GM19397 (cell line): Measurements from ENCODE around the gene CD79B.
"Not testable (repeated sequence)": the region's sequence is repeated elsewhere in the genome, so short reads cannot be mapped to it uniquely, and the experiment has no call there.

Experiments used
- ATAC-seq: cut with Tn5 transposase; IDR thresholded peaks from one replicate; pipeline ENCODE4 v1.9.1; 2021; ENCODE audit warnings: mild to moderate bottlenecking, moderate library complexity; ENCODE audit not compliant: unreplicated experiment

Gene CD79B

DNA sequence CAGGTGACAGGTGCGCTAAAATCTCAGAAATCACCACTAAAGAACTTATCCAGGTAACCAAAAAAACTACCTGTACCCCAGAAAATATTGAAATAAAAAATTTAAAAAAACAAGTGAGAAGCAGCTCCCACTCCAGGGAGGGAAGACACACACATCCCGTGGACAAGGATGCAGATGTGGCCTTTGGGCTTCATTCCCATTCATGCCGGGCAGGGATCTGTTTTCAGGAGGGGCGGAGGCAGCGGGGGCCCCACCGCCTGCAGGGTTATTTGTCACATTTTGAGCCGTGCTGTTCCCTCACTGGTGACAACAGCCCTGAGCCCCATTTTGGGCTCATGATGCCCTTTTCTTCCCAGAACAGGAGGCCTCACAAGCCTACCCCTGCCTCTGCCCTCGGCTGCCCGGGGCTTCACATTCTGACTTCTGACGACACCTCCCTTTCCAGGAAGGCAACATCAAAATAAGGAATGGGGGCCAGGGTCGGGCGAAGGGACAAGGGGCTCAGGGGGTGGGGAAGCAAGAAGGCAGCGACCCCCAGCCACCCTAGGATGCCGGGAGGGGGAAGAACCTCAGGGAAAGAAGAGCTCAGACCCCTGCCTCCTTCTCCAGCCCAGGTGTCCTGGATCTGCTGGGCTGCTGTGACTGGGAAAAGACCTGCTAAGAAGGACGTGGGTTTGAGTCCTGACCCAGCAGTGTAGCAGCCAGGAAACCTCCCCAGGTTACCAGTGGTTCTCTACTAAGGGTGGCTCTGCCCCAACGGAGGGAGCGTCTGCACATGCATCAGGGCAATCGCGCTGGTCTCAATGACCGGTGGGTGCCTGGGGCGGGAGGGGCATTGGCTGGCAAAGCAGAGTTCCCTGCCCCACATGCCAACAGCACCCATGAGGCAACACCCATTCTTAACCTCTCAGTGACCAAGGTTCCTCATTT, 2.3 kb upstream of the CD79B start:
- no peak for ATAC-seq

- ATAC-seq: no peak
Measured at GRCh38 chr17:63933598-63933997, 1.5 kb upstream of the CD79B start.

DNA sequence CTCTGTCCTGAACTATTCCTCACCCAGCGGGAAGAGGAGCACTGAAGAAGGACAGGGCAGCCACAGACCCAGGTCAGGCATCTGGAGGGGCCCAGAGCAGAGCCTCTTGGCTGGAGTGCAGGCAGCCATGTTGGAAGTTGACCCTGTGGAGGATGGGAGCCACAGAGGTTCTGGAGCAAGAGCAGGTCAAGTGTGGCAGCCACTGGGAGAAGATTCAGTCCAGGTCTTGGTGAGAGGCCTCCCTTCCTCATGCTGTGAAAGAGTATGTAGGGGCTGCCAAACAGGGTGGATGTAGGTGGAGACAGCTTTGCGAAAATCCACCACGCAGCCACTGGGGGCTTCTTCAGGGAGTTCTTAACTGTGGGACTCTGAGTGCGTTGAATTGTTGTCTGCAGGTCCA, 590 bp upstream of the CD79B start:
- ATAC-seq: no peak

GRCh38 chr17:63930951-63931575, 1.1 kb downstream of the CD79B start:
- no peak for ATAC-seq

DNA sequence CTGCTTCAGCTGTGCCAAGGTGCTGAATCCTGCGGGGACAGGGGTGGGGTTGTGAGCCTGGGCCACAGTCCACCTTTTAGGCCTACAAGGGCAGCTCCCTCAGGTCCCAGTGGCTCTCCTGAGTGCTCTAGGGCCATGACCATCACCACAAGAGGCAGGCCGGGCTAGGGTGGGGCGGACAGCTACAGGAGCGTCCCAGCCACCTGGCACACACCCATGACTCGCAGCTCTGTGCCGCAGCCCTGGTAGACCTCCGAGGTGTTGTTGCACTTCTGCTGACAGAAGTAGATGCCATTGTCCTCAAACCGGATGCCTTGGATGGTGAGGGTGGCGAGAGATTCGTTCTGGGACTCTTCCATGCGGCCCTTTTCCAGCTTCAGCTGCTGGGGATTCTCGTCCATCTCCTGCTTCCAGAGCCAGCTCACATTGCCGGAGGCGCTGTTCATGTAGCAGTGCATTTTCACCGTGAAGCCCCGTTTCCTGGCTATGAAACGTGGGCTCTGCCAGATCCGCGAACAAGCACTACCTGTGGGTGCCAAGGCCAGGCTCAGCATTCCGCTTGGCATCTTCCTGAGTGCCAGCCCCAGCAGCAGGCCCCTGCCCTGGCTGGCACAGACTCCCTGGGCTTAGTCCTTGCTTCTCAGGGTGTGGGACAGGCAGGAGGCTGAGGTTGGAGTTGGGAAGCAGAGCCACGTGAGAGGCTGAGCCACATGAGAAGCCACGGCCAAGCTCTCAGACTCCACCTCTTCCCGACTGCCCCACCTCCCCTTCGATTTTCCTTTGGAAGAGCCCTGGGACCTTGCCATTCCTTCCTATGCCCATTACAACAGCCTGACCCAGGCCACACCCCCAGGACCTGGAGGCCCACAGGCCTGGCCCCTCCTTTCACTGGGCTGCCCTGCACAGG, 2.0 kb downstream of the CD79B start:
- ATAC-seq: no peak

DNA sequence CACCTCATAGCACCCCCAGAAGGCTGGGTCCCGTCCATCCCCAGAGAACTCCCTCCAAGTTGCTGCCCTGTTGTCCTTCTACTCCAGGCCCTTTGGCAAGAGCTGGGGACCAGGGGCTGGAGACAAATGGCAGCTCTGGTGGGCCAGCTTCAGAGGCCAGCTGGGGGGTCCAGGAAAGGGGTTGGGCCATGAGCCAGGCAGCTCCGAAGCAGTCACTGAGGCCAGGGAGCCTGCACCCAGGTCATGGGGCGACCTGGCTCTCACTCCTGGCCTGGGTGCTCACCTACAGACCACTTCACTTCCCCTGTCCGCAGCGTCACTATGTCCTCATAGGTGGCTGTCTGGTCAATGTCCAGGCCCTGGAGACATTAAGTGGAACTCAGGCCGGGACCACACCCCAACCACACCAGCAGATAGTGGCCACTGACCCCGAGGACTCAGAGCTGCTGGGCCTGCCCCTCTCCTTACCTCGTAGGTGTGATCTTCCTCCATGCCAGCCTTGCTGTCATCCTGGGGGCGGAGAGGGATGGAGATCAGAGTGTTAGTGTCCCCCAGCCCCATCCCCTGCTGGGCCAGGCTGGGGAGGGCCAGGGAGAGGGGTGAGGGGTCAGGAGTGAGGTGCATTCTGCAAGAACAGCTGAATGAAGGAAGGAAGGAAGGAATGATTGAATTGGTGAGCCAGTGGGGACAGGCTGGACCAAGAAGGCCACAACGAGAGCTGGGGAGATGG, 3.0 kb downstream of the CD79B start:
- no peak for ATAC-seq

DNA sequence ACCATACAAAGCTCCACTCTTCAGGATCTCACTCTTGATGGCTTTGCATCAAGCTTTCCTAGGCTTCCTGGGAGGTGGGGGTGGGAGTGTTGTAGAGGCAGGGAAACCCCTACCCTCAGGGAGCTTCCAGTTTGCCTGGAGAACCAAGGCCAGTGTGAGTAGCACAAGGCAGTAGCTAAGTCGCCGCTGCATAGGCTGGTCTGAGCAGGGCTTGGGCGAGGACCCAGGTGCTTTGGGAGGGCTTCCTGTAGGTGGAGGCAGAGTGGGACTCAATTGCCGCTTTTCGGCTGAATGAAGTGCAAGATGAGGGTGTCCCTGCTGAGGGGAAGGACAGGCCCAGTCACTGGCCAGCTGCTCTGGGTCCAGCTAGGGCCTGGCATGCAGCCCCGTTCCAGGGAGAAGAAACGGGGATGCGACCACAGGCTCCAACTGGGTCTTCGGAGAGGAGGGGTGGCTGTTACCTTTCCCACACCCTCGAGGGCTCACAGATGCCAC, 3.9 kb downstream of the CD79B start:
- no peak for ATAC-seq

DNA sequence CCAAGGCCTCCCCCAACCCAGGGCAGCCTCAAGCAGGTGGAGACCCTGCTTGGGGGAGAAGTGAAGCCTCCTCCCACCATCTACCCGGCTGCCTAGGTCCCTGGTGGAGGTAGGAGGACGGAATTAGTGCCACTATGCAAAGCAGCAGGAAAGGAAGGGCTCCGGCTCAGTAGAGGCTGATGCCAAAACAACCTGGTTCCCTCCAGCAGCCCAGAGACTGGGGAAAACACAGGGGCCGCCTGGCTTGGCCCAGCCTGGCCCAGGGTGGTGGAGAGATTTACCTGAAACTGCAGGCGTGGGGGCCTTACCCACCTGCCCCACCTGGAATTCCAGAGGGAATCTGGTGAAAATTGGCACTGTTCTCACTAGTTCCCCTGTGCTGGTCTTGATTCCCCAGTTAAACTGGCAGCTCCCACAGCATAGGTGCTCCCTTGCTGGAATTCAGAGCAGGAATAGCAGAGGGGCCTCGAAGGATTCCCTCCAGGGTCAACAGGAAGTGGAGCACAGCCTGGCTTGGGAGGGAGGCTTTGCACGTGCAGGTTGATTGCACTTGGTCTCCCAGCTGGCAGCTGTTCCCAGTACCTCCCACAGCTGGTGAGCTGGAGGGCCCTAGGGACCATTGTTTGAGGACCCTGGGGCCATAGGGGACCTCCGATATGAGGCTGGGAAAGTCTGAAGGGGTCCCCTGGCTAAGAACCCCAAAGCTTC, 4.5 kb downstream of the CD79B start:
- ATAC-seq: no peak

DNA sequence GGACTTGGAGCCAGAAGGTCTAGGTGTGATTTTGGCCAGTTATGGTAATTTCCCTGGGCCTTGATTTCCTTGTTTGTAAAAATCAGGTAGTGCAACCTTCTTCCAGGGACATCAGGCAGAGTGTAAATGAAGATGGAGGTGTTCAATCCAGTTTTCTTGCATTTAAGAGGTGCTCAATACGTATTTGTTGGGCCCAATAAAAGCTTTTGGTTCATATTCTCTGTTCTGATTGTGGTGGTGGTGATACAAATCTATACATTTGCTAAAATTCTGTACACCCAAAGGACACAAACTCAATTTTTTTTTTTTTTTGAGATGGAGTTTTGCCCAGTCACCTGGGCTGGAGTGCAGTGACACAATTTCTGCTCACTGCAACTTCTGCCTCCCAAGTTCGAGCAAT, 6.0 kb downstream of the CD79B start:
- ATAC-seq: no peak

DNA sequence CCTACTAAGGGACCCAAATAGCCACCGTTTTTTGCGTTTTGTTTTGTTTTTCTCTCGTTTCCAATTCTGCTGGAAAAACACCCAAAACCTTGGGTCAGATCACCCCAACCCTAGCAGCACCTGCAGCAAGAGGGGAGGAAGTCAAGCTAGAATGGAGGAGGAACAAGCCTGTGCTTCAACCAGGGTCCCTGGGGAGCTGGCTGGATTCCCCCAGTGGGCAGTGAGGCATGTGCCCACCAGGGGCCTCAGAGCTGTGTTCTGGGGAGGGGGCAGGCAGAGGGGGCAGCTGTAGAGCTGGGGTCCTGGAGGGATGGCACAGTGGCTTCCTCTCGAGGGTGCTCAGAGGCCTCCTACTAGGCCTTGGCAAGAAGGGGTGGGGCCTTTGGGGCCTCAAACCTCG, 6.5 kb downstream of the CD79B start:
- no peak for ATAC-seq

DNA sequence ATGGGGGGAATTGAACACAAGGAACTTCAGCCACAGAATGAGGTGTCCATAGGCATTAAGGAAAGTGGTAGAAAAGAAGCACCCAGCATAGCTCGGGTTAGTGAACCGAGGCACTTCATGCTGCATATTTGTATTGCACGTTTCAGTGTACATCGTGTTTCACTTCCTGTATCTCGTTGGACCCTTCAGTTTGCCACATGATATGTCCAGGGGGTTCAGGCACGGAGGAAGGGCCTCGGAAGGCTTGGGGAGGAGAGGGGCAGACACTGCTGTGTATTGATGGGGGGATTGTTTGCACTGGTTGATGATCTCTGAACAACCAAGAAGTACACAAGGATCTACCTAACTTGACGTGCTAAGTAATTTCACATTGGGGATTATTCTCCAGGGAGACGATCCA, 9.7 kb downstream of the CD79B start:
- peak; percentile 51 for ATAC-seq

DNA sequence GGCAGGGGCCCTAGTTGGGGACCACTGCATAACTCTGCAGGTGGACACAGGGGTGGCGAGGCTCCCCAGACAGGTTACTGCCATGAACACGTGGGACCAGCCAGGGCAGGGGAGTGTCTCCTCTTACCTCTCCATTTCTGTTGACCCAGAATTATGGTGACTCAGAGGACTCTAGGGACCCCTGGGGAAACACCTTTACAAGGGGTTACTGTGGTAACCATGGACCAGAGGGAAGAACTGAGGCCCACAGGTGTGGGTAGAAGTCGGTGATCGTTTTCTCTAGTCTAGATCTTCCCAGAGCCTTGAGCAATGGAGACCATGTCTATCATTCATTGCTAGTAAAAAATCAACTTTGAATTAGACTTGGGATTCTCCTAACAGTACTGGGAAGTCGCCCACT, 11.4 kb downstream of the CD79B start:
- not testable (repeated sequence) for ATAC-seq

DNA sequence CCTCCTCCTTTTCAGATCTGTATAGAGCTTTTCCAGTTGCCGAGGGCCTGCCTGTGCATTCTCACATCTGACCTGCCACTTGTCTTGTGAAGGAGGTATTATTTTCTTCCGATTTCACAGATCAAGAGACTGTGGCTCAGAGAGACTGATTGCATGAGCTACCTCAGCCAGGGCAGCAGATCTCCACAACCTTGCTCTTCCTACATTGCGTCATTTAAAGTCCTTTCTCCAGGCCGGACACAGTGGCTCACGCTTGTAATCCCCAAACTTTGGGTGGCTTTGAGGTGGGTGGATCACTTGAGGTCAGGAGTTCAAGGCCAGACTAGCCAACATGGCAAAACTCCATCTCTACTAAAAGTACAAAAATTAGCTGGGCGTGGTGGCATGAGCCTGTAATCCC, 12.1 kb downstream of the CD79B start:
- ATAC-seq: not testable (repeated sequence)

- no peak for ATAC-seq
Measured at GRCh38 chr17:63919311-63919723, 12.8 kb downstream of the CD79B start.

GRCh38 chr17:63918789-63919305, 13.3 kb downstream of the CD79B start, which contains the start of gene GH1:
Gene GH1, minus strand, starts transcription at chr17:63918839. Its CDS starts 63 bp downstream, at chr17:63918776.
- not testable (repeated sequence) for ATAC-seq

DNA sequence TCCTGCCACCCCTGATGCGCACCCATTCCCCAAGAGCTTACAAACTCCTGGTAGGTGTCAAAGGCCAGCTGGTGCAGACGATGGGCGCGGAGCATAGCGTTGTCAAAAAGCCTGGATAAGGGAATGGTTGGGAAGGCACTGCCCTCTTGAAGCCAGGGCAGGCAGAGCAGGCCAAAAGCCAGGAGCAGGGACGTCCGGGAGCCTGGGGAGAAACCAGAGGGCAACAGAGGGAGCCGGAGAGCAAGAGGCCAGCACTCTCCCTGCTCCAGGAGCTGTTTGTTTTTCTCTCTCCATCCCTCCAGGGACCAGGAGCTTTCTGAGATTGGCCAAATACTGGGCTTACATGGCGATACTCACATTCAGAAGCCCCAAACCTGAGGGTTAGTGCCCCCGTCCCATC, 13.8 kb downstream of the CD79B start:
- no peak for ATAC-seq

DNA sequence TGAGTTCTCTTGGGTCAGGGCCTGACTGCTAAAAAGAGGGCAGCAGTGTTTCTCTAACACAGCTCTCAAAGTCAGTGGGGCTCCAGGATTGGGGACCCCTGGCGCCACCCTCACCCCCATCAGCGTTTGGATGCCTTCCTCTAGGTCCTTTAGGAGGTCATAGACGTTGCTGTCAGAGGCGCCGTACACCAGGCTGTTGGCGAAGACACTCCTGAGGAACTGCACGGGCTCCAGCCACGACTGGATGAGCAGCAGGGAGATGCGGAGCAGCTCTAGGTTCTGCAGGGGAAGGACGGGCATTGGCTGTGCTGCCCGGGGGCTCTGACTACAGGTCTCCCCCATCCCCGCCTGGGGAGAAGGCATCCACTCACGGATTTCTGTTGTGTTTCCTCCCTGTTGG, 14.5 kb downstream of the CD79B start:
- no peak for ATAC-seq

DNA sequence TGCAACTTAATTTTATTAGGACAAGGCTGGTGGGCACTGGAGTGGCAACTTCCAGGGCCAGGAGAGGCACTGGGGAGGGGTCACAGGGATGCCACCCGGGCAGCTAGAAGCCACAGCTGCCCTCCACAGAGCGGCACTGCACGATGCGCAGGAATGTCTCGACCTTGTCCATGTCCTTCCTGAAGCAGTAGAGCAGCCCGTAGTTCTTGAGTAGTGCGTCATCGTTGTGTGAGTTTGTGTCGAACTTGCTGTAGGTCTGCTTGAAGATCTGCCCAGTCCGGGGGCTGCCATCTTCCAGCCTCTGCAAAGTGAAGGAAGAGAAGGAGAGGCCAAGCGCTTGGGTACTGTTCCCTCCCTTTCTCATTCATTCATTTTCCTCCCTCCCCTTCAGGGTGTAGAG, 14.9 kb downstream of the CD79B start:
- ATAC-seq: not testable (repeated sequence)

DNA sequence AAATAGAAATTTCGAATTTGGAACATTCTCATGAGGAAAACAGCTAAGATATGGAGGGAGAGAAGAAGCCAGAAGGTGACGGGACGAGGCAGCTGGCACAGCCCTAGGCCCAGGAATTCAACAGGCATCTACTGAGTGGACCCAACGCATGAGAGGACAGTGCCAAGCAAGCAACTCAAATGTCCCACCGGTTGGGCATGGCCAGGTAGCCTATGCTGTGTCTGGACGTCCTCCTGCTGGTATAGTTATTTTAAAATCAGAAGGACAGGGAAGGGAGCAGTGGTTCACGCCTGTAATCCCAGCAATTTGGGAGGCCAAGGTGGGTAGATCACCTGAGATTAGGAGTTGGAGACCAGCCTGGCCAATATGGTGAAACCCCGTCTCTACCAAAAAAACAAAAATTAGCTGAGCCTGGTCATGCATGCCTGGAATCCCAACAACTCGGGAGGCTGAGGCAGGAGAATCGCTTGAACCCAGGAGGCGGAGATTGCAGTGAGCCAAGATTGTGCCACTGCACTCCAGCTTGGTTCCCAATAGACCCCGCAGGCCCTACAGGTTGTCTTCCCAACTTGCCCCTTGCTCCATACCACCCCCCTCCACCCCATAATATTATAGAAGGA, 15.5 kb downstream of the CD79B start:
- no peak for ATAC-seq
